HCT116 (cell line): ENCODE results near the gene ELANE. TPM values are rescaled to one million over a fixed set of nuclear protein-coding genes. Genes with fewer than 3 reads are reported as not detected.

Experiments
- ATAC-seq: fragments of 200-7000 bp; cut with Tn5 transposase; 2 replicates; pipeline ENCODE4 v1.9.1; 2020; ENCODE audit warnings: mild to moderate bottlenecking, moderate library complexity
- BruUV-seq: library from RNA; stranded (reverse); fragments of 400-500 nt; replicated peaks from 2 replicates; lab custom pipeline; 2021; lab: Mats Ljungman, UMichigan
- CTCF ChIA-PET: fragments of 300-600 bp; sonication (Branson Sonifier 250); formaldehyde crosslinking; loops from one replicate; lab custom pipeline; 2021; ENCODE audit warnings: antibody characterized with exemption; lab: Charles Lee
- POLR2A ChIA-PET: fragments of 300-600, 350-600 bp; sonication (Branson Sonifier 250); formaldehyde crosslinking; loops from one replicate; lab custom pipeline; 2021; ENCODE audit warnings: antibody characterized with exemption; lab: Charles Lee
- RAD21 ChIA-PET, 2 experiments: fragments of 300-600 bp; sonication (Branson Sonifier 250); formaldehyde crosslinking; loops; one replicate each; lab custom pipeline; 2023; ENCODE audit warnings: low total read pairs in 2 of 2; ENCODE audit not compliant: uncharacterized antibody in 2 of 2, unreplicated experiment in 2 of 2, low non-redundant PET in 1 of 2; lab: Charles Lee
- DNase-seq: peaks from one replicate; pipeline ENCODE4 v3.0.0-alpha.2; 2010; ENCODE audit warnings: low read depth, low spot score
- H2AFZ ChIP-seq: fragments of 200-600 bp; shearing (Covaris generic), sonication (generic); 2 replicates; pipeline ENCODE4 v1.6.1; 2017; ENCODE audit warnings: low read depth, mixed run types, mixed read lengths, antibody characterized with exemption, low read length; ENCODE audit not compliant: poor library complexity, severe bottlenecking
- H3K27ac ChIP-seq: 2 replicates; pipeline ENCODE4 v1.5.1; 2012; ENCODE audit warnings: low read depth, low read length
- H3K27me3 ChIP-seq: fragments of 200-600 bp; sonication (generic); 2 replicates; pipeline ENCODE4 v1.6.1; 2016; ENCODE audit warnings: mixed run types, low read length, mixed read lengths; ENCODE audit not compliant: insufficient read depth
- H3K36me3 ChIP-seq, 2 experiments: fragments of 200-500 bp in 1 of 2; fragments of 200-600 bp in 1 of 2; sonication (Bioruptor generic) in 1 of 2; sonication (generic) in 1 of 2; 2 replicates each; pipeline versions ENCODE4 v1.5.1 to v1.6.1; 2014 to 2016; ENCODE audit warnings: low read length in 2 of 2, inconsistent platforms in 1 of 2, mixed read lengths in 1 of 2, mixed run types in 1 of 2; ENCODE audit not compliant: insufficient read depth in 2 of 2, control insufficient read depth in 1 of 2
- H3K4me1 ChIP-seq, 2 experiments: fragments of 200-600 bp in 1 of 2; sonication (generic) in 1 of 2; 2 replicates each; pipeline versions ENCODE4 v1.5.1 to v1.6.1; 2012 to 2017; ENCODE audit warnings: low read length in 2 of 2, inconsistent platforms in 1 of 2, mild to moderate bottlenecking in 1 of 2, mixed read lengths in 1 of 2, mixed run types in 1 of 2, moderate library complexity in 1 of 2; ENCODE audit not compliant: insufficient read depth in 2 of 2, control insufficient read depth in 1 of 2
- H3K4me2 ChIP-seq: fragments of 200-600 bp; sonication (generic); 2 replicates; pipeline ENCODE4 v1.6.1; 2017; ENCODE audit warnings: mixed run types, low read length, mixed read lengths
- H3K4me3 ChIP-seq, 2 experiments: fragments of 200-600 bp in 1 of 2; sonication (generic) in 1 of 2; replicated peaks in 1 of 2; 2 replicates each; pipeline ENCODE4 v1.5.1; 2011 to 2016; ENCODE audit warnings: low read length in 2 of 2, control low read depth in 1 of 2, low read depth in 1 of 2, mild to moderate bottlenecking in 1 of 2, mixed read lengths in 1 of 2, mixed run types in 1 of 2
- H3K79me2 ChIP-seq: fragments of 200-600 bp; sonication (generic); 2 replicates; pipeline ENCODE4 v1.6.1; 2017; ENCODE audit warnings: mild to moderate bottlenecking, mixed run types, low read length, moderate library complexity, mixed read lengths; ENCODE audit not compliant: insufficient read depth
- H3K9ac ChIP-seq: fragments of 200-600 bp; sonication (generic); 2 replicates; pipeline ENCODE4 v1.6.1; 2016; ENCODE audit warnings: low read length, mixed read lengths
- H3K9me2 ChIP-seq: fragments of 200-600 bp; sonication (generic), shearing (Covaris generic); 2 replicates; pipeline ENCODE4 v1.6.1; 2017; ENCODE audit warnings: mixed run types, mild to moderate bottlenecking, moderate library complexity; ENCODE audit not compliant: insufficient read depth
- H3K9me3 ChIP-seq, 2 experiments: fragments of 200-500 bp in 1 of 2; fragments of 200-600 bp in 1 of 2; sonication (Bioruptor generic) in 1 of 2; sonication (generic) in 1 of 2; 2 replicates each; pipeline ENCODE4 v1.6.1; 2014 to 2017; ENCODE audit warnings: low read length in 2 of 2, mixed read lengths in 2 of 2, inconsistent platforms in 1 of 2, low read depth in 1 of 2, mild to moderate bottlenecking in 1 of 2, mixed run types in 1 of 2, moderate library complexity in 1 of 2; ENCODE audit not compliant: control insufficient read depth in 1 of 2, insufficient read depth in 1 of 2
- H4K20me1 ChIP-seq: fragments of 200-600 bp; sonication (generic), shearing (Covaris generic); 2 replicates; pipeline ENCODE4 v1.6.1; 2017; ENCODE audit warnings: mixed run types, mild to moderate bottlenecking, moderate library complexity; ENCODE audit not compliant: insufficient read depth
- CBX3 ChIP-seq: IDR thresholded peaks from 2 replicates; pipeline ENCODE4 v1.6.1; 2012; ENCODE audit warnings: low read depth
- CEBPB ChIP-seq: IDR thresholded peaks from 2 replicates; pipeline ENCODE4 v1.6.1; 2012; ENCODE audit warnings: low read depth
- EGR1 ChIP-seq: IDR thresholded peaks from 2 replicates; pipeline ENCODE4 v1.6.1; 2012; ENCODE audit warnings: low read depth
- FOSL1 ChIP-seq: IDR thresholded peaks from 2 replicates; pipeline ENCODE4 v1.6.1; 2012; ENCODE audit warnings: low read depth
- JUND ChIP-seq: IDR thresholded peaks from 2 replicates; pipeline ENCODE4 v1.6.1; 2012
- SIN3A ChIP-seq: IDR thresholded peaks from 2 replicates; pipeline ENCODE4 v1.6.1; 2012; ENCODE audit warnings: low read depth
- SRF ChIP-seq: IDR thresholded peaks from 2 replicates; pipeline ENCODE4 v1.6.1; 2012; ENCODE audit warnings: low read depth
- TCF7L2 ChIP-seq: IDR thresholded peaks from 2 replicates; pipeline ENCODE4 v1.7.0; 2011; ENCODE audit warnings: borderline replicate concordance, inconsistent platforms; ENCODE audit not compliant: insufficient read depth, insufficient read length; ENCODE audit errors: extremely low read depth
- YY1 ChIP-seq: IDR thresholded peaks from 2 replicates; pipeline ENCODE4 v1.6.1; 2011; ENCODE audit warnings: low read length, low read depth, moderate library complexity, mild to moderate bottlenecking; ENCODE audit not compliant: insufficient replicate concordance; ENCODE audit errors: extremely low read depth
- ZNF274 ChIP-seq: fragments of 200-500 bp; sonication (Bioruptor generic); IDR thresholded peaks from 2 replicates; pipeline ENCODE4 v1.6.1; 2014; ENCODE audit warnings: mild to moderate bottlenecking, low read depth, low read length, inconsistent platforms
- intact Hi-C: fragments of 100-400 bp; cut with micrococcal nuclease; formaldehyde crosslinking; loops from 2 replicates; pipeline ENCODE4 v1.10.0; 2022
- total RNA-seq: library from RNA; stranded (reverse); gene quantifications from one replicate; pipeline ENCODE4 v1.2.1, GENCODE V29; 2021; ENCODE audit not compliant: unreplicated experiment
- TF ChIP-seq, protein P1 (sequence below): IDR thresholded peaks from 2 replicates; pipeline ENCODE4 v1.6.1; 2011; ENCODE audit warnings: mild to moderate bottlenecking, low read length, moderate library complexity; ENCODE audit not compliant: insufficient replicate concordance; ENCODE audit errors: extremely low read depth

The ELANE gene
- total RNA-seq, 1 experiment from 2014 or later = not detected

DNA sequence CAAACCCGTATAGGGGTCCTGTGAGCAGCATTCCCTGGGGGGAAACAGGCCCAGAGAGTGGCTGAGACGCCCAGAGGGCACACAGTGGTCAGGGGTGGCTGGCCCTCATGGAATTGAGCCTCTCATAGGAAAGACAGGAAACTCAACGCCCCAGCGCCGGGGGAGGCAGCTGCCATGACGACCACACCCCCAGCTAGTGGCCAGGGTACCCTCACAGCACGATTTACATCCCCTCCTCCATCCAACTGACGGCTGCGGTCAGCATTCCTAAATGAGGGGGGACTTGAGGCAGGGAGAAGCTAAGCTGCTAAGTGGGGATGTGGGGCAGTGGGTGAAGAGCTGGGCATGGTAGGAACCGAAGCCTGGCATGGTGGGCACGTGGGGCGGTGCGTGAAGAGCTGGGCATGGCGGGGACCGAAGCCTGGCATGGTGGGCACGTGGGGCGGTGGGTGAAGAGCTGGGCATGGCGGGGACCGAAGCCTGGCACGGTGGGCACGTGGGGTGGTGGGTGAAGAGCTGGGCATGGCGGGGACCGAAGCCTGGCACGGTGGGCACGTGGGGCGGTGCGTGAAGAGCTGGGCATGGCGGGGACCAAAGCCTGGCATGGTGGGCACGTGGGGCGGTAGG is 30.9 kb downstream of the ELANE start:
- Histone ChIP-seq H3K79me2 (no peaks in the 10 kb centered on the region), H3K9me2 (no peaks in the 10 kb centered on the region), H3K9ac (peak overlapping the region; percentile 57; the same call in 1 of the 2 replicates), H3K36me3 (peaks cover 5 to 9% of the 10 kb centered on the region in 2 experiments; a peak in 3 of 4 replicates), H3K4me3 (no peak overlapping the region), H2AFZ (no peak overlapping the region), H4K20me1 (no peaks in the 10 kb centered on the region), H3K27me3 (no peaks in the 10 kb centered on the region), H3K27ac (peak overlapping the region; percentile 77), H3K4me1 (peaks cover 20 to 22% of the 10 kb centered on the region in 2 experiments), H3K9me3 (no peaks in the 10 kb centered on the region), H3K4me2 (peak overlapping the region; percentile 60)
- TF ChIP-seq SIN3A (no peak), ZNF274 (no peak), YY1 (no peak)
- POLR2A ChIA-PET = interaction anchor here (1.3 kb wide), 1 partner anchor 26 kb away, joined by 4 read pairs; no protein-coding TSS in a partner anchor
- ATAC-seq (no peak), DNase-seq (no peak)
- CTCF ChIA-PET = no interaction called here
- RAD21 ChIA-PET = interaction anchor here in 1 of 2 experiments (0.8 kb wide), 1 partner anchor 10 kb away, joined by 3 read pairs; the partner anchor contains the start of gene RNU6-9
- BruUV-seq = no TSS peak
- intact Hi-C loops = loop anchor here (1.0 to 2.0 kb wide), 2 partner anchors 26 to 34 kb away; partner anchors contain the start of gene KISS1R

DNA sequence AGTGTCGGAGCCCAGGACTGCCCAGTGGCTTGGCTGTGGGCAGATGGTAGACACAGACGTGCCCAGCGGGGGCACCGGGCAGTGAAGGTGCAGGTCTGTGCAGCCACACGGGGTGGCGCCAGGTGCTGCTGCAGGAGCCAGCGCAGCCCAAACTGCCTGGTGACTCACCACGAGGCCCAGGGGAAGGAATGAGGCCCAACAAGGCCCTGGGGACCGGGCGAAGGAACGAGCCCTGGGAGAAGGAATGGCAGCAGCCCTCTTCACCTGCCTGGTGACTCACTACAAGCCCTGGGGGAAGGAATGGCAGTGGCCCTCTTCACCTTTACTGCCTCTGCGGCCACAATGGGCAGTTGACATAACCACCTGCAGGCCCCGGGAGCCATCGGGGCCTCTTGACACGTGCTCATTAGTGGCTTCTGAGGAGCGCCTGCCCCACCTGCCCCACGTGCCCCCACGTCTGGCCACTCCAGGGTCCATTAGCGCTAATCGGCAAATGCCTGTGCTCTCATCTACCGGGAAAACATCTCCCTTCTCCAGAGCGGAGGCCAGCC is 31.6 kb downstream of the ELANE start:
- ChIA-PET POLR2A (no interaction called here), RAD21 (interaction anchor here in 1 of 2 experiments (0.8 kb wide), 1 partner anchor 10 kb away, joined by 3 read pairs; the partner anchor contains the start of gene RNU6-9), CTCF (no interaction called here)
- H3K9me2 ChIP-seq = no peaks in the 10 kb centered on the region
- DNase-seq = peak; percentile 91
- H3K79me2 ChIP-seq = no peaks in the 10 kb centered on the region
- H3K4me1 ChIP-seq = peaks cover 20 to 22% of the 10 kb centered on the region in 2 experiments
- H4K20me1 ChIP-seq = no peaks in the 10 kb centered on the region
- no peak overlapping the region for H3K4me3 ChIP-seq
- ATAC-seq = peak; percentile 95
- peaks cover 5 to 11% of the 10 kb centered on the region in 2 experiments; a peak in 3 of 4 replicates for H3K36me3 ChIP-seq
- peak overlapping the region; percentile 60 for H3K4me2 ChIP-seq
- no peak overlapping the region for H2AFZ ChIP-seq
- H3K9me3 ChIP-seq = no peaks in the 10 kb centered on the region
- intact Hi-C loops = loop anchor here (1.0 to 2.0 kb wide), 2 partner anchors 25 to 34 kb away; partner anchors contain the start of gene KISS1R
- H3K27ac ChIP-seq = peak overlapping the region; percentile 77
- BruUV-seq = no TSS peak
- H3K9ac ChIP-seq = peak overlapping the region; percentile 57
- H3K27me3 ChIP-seq = no peaks in the 10 kb centered on the region
- TF ChIP-seq EGR1 = no peak
- TF ChIP-seq SIN3A = no peak; the same call in none of the 2 replicates
- no peak for TF ChIP-seq CEBPB
- TF ChIP-seq FOSL1 = peak; percentile 92
- peak; percentile 95 for TF ChIP-seq JUND
- no peak for TF ChIP-seq ZNF274
- TF ChIP-seq CBX3 = peak; percentile 97
- peak; percentile 20 for TF ChIP-seq YY1
- TF ChIP-seq TCF7L2 = no peak
- no peak; the same call in 1 of the 2 replicates for TF ChIP-seq SRF
- TF ChIP-seq, protein P1, sequence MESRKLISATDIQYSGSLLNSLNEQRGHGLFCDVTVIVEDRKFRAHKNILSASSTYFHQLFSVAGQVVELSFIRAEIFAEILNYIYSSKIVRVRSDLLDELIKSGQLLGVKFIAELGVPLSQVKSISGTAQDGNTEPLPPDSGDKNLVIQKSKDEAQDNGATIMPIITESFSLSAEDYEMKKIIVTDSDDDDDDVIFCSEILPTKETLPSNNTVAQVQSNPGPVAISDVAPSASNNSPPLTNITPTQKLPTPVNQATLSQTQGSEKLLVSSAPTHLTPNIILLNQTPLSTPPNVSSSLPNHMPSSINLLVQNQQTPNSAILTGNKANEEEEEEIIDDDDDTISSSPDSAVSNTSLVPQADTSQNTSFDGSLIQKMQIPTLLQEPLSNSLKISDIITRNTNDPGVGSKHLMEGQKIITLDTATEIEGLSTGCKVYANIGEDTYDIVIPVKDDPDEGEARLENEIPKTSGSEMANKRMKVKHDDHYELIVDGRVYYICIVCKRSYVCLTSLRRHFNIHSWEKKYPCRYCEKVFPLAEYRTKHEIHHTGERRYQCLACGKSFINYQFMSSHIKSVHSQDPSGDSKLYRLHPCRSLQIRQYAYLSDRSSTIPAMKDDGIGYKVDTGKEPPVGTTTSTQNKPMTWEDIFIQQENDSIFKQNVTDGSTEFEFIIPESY = peak; percentile 77
